ENCODE data around the gene BLMH.

Gene BLMH

DNA sequence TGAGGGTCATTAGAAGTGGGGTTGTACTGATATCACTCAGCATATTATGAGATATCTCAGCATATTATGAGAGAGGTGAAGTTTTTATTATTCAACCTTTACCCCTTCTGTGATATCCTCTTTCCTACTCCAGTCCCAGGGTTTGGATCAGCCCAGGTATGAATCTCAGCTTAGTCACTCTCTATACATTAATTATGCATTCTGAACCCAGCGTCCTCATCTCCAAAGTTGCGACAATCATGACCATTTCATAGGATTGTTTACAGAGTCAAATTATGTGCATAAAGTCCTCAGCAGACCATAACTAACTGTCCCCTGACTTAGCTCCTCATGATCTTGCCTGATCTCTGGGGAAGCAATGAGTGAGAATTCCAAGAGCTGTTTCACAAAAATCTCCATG is 20.5 kb upstream of the BLMH start:
- no peak for DNase-seq (ENCODE audit: low read depth, low spot score)
- no peak overlapping the region for H3K4me3 ChIP-seq (ENCODE audit: low read length)

DNA sequence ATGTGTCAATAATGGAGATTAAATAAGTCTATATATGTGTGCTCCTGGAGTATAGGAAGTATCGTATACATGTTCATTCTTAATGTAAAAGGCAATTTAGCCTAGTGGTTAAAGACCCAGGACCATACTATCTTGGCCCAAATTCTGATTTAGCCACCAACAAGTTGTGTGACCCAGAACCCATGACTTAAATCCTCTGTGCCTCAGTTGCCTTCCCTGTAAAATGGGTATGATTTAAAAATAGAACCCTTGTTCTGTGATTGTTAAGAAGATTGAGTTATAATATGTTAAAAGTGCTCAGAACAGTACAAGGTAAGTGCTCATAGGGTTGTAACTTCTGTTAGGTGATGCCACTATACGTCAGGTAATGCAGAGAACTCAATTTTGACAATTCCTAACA is 18.8 kb upstream of the BLMH start:
- no peak overlapping the region for H3K4me3 ChIP-seq (ENCODE audit: low read length)
- no peak for DNase-seq (ENCODE audit: low read depth, low spot score)

DNA sequence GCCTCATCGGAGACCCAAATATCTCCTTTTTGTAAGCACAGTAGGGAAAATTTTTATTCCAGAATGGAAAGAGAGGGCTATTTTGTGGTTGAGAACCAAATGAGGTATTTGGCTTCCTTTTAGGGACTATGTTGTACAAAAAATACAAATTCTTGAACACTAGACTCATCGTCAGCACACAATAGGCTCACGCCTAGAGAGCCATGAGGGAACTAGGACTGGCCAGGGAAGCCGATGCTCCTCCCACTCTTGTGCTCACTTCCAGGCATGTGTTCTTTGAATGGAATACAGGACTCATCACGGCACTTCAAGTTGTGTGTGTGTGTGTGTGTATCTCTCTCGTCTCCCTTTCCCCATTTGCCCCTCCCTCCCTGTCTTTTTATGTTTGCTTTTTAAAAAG is 17.8 kb upstream of the BLMH start:
- no peak overlapping the region for H3K4me3 ChIP-seq (ENCODE audit: low read length)
- no peak for DNase-seq (ENCODE audit: low read depth, low spot score)

DNA sequence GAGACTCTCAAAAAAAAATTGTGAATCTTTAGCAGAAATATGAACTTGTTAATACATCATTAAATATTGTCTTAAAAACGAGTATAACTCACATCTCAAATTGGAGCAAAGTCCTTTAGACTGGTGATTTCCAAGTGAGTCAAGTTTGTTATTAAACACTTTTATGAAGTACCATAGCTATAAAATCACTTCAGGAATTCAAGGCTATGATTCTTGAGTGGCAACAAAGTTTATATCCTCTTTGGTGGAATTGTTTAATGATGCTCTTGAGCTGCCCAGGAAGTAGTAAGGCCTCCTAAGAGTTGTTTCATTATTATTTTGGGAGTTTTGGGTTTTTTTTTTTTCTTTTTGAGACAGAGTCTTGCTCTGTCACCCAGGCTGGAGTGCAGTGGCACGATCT is 16.7 kb upstream of the BLMH start:
- DNase-seq (ENCODE audit: low read depth, low spot score), result no peak
- H3K4me3 ChIP-seq (ENCODE audit: low read length), result no peak overlapping the region

DNA sequence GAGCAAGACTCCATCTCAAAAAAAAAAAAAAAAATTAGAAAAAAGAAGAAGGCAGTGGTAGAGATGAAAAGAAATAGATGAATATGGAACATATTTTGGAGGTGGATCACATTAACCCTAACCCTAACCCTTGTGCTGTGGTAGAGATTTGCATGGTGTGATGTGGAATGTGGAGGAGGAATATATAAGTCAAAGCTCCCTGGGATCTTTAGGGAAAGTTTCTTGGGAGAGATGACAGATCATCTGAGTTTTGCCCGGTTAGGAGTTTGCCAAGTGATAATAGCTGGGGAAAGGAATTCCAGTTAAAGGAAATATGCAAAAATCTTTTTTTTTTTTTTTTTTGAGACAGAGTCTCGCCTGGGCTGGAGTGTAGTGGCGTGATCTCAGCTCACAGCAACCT is 13.0 kb upstream of the BLMH start:
- no peak for DNase-seq (ENCODE audit: low read depth, low spot score)
- no peak overlapping the region for H3K4me3 ChIP-seq (ENCODE audit: low read length)

DNA sequence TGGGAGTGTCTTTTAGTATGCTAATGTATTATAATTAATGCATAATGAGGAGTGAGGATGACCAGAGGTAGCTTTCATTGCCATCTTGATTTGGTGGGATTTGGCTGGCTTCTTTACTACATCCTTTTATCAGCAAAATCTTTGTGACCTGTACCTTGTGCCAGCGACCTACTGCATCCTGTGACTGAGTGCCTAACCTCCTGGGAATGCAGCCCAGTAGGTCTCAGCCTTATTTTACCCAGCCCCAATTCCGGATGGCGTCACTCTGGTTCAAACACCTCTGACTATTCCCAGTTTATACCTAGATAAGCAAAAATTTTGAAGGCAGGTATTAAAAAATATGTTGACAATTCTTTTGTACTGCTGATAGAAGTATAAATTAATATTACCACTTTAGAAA is 10.5 kb upstream of the BLMH start:
- no peak for DNase-seq (ENCODE audit: low read depth, low spot score)

DNA sequence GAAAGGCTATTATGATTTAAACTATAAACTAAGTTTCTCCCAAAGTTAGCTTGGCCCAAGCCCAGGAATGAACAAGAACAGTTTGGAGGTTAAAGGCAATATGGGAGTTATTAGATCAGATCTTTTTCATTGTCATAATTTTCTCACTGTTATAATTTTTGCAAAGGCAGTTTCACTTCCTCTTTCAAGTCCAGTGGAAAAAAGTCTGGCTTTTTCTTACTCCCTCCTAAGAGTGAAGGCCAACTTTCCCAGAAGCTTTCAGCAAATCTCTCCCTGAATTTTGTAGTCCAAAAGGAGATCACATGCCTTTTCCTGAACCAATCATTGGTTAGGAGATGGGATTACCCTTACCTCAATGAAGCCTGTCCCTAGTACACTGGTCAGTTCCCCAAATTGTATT is 9.1 kb upstream of the BLMH start:
- no peak for DNase-seq (ENCODE audit: low read depth, low spot score)
- H3K4me3 ChIP-seq (ENCODE audit: low read length), result no peak overlapping the region

More for the DNA sequence above, 10.5 kb upstream of the BLMH start:
- no peak overlapping the region for H3K4me3 ChIP-seq (ENCODE audit: low read length)

DNA sequence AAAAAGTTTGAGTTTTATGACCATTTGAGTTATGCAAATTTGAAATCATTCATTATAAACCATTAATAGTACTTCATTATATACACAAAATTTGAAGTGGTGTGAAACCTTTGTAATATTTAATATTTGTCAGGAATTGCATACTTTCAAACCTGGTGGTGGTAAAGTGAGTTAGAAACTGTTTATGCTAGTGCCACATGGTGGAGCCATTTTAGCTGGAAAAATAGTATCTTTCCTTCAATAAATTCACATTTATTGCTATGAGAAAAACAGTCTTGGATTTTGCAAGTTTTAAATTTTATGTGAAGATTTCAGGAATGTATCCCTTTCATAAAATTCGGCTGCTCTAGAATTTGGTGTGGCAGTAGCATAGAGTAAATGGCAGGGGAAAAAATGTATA is 7.3 kb upstream of the BLMH start:
- no peak overlapping the region for H3K4me3 ChIP-seq (ENCODE audit: low read length)
- DNase-seq (ENCODE audit: low read depth, low spot score), result no peak

DNA sequence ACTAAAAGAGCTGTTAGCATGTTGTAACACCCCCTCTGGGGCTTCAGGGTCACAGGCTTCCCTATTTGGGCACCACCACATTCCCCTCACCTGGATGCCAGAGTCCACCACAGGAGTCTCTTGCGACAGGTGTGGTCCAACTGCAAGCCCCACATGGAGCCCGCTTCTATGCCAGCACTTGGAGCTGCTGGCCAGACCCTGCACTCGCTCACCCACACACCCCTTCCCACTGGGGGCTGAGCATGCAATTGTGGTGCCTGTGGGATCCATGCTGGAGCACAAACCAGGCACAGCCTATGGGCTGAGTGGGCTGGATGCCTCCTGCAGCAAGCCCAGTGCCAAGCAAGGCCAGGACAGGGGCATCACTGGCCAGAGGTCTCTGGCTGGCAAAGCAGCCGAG is 6.0 kb upstream of the BLMH start:
- H3K4me3 ChIP-seq (ENCODE audit: low read length), result no peak overlapping the region
- DNase-seq (ENCODE audit: low read depth, low spot score), result no peak

DNA sequence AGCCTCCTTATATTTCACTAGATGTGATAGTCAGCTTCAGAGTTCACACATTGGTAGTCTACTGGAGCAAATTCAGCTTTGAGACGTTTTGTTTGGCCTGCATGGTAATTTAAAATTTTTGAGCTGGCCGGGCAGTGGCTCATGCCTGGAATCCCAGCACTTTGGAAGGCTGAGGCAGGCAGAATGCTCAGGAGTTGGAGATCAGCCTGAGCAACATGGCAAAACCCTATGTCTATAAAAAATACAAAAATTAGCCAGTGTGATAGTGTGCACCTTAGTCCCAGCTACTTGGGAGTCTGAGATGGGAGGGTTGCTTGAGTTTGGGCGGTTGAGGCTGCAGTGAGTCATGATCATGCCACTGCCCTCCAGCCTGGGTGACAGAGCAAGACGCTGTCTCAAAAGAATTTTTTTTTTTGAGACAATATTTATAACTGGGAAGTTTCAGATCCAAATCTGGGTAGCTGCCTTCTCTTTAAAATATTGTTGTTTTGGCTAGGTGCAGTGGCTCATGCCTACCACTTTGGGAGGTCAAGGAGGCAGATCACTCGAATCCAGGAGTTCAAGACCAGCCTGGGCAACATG is 4.8 kb upstream of the BLMH start:
- DNase-seq (ENCODE audit: low read depth, low spot score), result no peak
- no peak overlapping the region for H3K4me3 ChIP-seq (ENCODE audit: low read length)

DNA sequence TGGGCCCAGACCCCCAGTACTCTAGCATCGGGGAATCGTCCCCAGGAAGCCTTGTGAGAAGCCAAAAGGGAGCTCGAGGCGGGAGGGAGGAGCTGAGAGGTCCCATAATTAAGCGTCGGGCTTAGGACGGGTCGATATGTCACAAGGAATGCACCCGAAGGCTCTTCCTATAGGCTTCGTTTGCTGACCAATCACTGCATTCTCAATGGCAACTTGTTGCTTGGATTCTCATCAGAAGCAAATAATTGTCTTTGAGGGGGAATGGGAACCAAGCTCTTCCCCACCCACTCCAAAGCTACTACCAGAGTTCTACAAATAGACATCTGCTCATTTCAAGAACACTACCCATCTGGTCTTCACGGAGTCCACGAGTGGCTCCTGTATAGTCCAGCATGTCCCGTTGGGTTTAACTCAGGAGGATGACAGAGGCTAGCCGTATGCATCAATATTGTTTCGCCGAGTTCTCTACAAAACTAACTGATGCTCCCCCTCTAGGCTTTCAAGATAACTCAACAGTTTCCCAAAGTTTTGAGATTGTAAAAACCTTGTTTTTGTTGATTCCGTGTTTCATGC is 628 bp upstream of the BLMH start:
- no peak for DNase-seq (ENCODE audit: low read depth, low spot score)
- peak overlapping the region; percentile 79 for H3K4me3 ChIP-seq (ENCODE audit: low read length)

DNA sequence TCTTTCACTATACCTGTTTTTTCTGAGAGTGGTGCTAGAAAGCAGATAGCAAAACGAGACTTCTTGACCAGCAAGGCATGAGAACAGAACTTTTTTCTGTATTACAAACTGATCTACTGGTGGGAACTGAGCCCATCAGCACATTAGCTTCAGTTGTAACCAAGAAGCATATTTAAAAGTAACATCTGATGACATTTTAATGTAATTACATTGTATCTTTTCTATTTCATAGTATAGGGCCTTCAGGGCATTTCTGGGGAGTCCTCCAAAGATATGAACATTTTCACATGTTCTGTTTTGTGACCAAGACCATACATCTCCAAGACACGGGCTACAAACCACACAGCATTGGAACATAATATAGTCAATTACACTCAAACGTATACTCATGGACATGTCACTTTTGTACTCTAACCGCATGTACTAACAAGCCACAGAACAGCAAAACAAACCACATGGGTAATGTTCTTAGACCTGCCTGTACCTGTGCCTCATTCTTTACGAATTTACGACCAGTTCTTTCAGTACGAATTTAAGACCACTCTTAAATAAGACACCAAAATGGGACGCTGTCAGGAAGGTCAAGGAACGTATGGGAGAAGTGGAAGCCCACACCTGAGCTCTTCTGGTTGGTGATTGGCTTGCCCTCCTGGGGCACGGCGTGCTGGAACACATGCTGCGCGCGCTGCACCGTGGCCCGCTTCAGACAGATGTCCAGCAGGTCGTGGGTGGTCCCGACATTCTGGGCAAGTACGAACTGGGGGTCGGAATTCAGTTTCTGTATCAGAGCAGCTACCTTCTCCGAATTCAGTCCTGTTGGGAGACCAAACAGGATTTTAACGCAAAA is 825 bp downstream of the BLMH start:
- peak overlapping the region; percentile 79 for H3K4me3 ChIP-seq (ENCODE audit: low read length)
- peak; percentile 14 for DNase-seq (ENCODE audit: low read depth, low spot score)

DNA sequence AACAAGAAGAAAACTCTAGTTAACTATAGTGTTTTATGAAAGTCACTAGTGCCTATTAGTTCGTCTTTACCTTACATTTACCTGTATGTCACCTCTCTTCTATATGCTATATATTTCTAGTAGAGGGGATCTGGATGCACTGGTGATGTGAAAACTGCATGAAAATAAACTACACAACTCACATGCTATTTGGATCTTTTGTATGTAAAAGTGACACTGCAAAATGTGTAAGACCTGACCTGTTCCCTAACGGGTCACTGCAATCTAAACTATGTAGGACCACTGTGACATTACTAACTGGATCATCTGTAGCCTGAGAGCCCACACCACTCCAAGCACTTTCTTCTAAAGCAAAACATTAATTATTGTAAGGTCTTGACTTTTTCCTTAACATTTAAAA is 1.7 kb downstream of the BLMH start:
- H3K4me3 ChIP-seq (ENCODE audit: low read length), result no peak overlapping the region
- DNase-seq (ENCODE audit: low read depth, low spot score), result no peak

DNA sequence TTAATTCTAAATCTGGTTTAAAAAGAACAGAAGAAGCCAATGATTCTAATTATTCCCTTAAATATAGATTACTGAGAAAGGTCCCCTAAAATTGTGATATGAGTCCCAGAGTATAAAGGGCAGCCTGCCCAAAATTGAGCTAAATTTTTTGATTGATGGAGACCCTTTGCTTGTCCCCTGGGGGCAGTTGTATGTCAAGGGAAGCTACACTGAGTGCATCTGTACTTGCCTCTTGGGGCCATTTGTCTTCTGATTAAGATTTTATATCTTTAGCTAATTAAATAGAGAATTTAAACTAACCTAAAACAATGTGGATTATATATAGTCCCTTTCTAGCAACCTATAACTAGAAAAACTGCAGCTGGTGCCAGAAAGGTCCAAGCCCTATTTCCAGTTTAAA is 12.6 kb downstream of the BLMH start:
- H3K4me3 ChIP-seq (ENCODE audit: low read length), result no peak overlapping the region
- DNase-seq (ENCODE audit: low read depth, low spot score), result no peak

DNA sequence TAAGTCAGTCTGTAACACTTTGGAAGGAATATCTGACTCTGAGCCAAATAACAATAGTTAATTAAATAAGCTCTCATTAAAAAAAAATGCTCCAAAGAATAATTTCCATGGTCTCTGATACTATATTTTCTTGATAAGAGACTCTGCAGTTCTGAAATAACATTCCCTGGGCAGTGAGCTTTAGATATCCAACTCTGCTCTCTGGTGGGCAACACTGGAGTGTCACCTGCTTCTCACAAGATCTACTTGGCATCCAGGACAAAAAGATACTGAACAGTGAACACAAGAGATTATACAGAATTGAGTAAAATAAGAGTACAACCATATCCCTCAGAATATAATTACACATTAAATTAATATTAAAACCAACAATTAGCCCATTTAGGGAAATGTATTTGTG is 13.7 kb downstream of the BLMH start:
- no peak for DNase-seq (ENCODE audit: low read depth, low spot score)
- no peak overlapping the region for H3K4me3 ChIP-seq (ENCODE audit: low read length)

DNA sequence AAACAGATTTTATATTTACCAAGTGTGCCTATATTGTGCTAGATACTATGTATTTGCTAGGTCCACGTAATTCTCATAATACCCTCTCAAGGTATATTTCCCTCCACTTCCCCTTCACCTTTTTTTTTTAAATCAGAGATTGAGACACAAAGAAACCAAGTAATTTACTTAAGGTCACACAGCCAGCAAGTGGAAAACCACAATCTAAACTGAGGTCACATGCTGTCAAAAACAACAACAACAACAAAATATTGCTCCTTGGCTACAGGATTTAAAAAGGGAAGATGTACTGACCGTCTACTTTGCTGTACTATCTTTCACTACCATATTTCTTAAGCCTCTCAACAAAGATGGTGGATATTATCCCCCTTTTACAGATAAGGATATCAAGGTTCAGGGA is 15.8 kb downstream of the BLMH start:
- no peak for DNase-seq (ENCODE audit: low read depth, low spot score)
- no peak overlapping the region for H3K4me3 ChIP-seq (ENCODE audit: low read length)

DNA sequence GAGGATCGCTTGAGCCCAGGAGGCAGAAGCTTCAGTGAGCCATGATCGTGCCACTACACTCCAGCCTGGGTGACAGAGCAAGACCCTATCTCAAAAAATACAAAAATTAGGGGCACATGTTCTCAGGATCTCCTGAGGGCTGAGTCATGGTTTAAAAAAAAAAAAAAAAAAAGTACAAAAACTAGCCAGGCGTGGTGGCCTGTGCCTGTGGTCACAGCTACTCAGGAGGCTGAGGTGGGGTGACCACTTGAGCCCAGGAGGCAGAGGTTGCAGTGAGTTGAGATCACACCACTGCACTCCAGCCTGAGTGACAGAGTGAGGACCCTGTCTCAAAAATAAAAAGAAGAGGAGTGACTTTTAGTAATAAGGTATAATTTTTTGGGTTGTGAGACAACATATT is 16.9 kb downstream of the BLMH start:
- DNase-seq (ENCODE audit: low read depth, low spot score), result no peak
- H3K4me3 ChIP-seq (ENCODE audit: low read length), result no peak overlapping the region

DNA sequence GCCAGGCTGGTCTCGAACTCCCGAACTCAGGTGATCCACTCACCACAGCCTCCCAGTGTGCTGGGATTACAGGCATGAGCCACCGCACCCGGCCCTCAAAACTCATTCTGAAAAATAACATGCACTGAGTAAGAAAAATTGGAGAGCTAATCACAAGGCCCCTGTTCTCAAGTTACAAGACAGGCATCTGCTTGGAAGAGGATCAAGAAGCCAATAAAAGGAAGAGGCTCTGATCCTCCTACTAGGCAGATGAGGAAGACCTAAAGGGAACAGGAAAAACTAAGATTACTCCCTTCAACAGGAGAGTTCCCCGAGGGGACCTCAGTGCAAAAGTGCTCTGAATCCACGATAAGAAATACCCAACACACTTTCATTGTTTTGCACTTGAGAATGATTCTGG is 18.4 kb downstream of the BLMH start:
- H3K4me3 ChIP-seq (ENCODE audit: low read length), result no peak overlapping the region
- DNase-seq (ENCODE audit: low read depth, low spot score), result no peak

DNA sequence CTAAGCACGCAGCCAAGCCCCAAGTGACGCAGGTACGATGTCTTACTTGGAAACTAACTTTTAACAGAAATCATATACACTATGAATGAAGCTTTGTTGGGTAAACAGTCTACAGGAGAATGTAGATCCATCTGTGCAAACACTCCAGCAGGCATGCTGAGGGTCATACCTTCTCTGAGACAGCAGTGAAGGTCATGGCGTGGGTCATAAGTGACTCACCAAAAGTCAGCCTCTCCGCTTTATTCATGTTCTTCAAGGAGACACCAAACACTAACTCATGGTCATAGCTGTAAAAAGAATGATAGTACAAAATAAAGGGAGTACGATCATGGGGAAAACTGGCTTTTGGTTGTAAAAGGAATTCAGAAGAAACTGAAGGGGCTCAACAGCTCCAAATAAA is 20.6 kb downstream of the BLMH start:
- H3K4me3 ChIP-seq (ENCODE audit: low read length), result no peak overlapping the region
- no peak for DNase-seq (ENCODE audit: low read depth, low spot score)

DNA sequence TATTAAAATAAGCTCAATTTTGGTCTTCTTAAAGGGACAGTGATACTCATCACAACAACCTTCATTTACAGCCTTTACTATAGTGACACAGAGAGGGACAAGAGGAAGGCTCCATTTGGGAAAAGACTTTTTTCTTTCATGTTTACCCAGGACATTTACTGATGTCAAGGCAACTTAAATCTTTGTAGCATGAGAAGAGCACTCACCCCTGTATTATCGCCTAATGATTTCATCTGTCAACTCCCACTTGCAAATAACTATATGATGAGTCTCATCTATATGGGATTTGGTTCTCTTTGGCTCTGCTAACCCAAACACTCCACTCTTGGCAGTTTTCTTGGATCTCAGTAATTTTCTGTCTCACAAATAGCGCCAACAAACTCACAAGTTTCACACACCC is 24.1 kb downstream of the BLMH start:
- no peak for DNase-seq (ENCODE audit: low read depth, low spot score)
- no peak overlapping the region for H3K4me3 ChIP-seq (ENCODE audit: low read length)
